GM18861 (cell line): ENCODE data around the gene CDC37L1.
"Not testable (repeated sequence)": the region's sequence is repeated elsewhere in the genome, so short reads cannot be mapped to it uniquely, and the experiment has no call there.

Experiments used
- ATAC-seq: cut with Tn5 transposase; IDR thresholded peaks from one replicate; pipeline ENCODE4 v1.9.1; 2021; ENCODE audit not compliant: unreplicated experiment

The CDC37L1 gene

DNA sequence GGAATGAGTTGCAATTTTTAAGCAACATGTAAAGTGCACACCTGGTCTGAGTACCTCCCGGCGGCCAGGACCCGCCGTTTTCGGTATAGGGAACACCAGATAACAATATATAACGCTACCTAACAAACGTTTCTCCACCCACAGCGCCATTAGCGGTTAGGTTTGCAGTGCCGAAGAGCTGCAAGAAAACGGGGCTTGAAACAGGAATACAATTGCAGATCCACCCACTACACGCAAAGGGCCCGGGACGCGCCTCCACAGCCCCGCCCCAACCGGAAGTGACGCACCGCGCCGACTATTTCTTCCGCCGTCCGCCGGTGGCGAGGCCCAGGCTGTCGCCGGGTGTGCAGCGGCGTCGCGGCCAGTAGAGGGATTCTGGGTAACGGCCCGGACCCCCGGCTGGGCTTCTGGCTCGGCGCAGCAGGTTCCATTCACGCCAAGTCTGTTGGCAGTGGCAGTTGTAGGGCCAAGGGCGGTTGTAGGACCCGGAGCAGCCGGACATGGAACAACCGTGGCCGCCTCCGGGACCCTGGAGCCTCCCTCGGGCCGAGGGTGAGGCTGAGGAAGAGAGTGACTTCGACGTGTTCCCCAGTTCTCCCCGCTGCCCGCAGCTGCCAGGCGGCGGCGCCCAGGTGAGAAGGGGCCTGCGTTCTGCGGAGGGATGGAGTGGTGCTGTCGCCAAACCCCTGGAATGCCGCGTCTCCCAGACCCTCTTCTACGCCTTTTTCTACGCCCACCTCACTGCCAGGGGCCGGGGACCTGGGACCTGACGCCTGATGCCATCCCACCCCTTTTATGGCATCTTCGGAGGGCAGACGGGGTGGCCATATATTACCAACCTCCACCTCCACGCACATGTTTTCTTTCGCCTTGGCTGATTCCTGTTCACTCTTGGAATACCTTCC lies at the start of gene CDC37L1:
CDC37L1 (plus strand) TSS at position 302 of the 905 bp plus-strand sequence; CDS start at position 501, 199 bp downstream.
- peak; percentile 90 for ATAC-seq

DNA sequence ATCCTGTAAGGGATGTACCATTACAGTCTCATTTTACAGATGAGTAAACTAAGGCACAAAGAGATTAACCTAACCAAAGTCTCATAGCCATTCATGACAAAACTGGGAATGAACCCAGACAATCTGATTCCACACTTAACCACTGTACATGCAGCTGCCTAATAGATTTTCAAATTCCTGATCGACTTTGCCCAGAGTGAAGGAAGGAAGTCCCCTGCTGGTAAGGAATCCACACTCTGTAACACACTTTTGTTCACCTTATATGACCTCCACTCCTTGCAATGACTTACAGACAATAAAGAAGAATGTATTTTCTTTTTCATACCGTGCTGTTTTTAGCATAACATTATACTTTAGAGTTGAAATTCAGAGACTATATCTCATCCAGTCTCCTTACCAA lies 48.5 kb upstream of the CDC37L1 start:
- no peak for ATAC-seq

DNA sequence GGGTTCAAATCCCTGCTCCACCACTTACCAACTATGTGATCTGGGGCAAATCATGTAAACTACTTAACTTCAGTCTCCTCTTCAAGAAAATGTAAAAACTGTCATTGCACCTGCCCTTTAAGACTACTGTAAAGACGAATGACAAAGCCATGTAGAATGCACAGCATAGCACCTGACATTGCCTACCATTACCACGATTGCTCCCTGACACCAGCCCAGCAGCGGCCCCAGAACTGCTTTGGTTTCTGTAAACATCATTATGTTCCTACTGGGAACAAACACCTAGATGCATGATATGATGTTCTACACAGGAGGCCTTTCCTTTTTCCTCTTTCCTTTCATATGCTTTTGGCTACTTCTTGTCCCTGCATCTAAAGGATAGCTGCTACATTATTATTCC lies 40.4 kb upstream of the CDC37L1 start:
- no peak for ATAC-seq

DNA sequence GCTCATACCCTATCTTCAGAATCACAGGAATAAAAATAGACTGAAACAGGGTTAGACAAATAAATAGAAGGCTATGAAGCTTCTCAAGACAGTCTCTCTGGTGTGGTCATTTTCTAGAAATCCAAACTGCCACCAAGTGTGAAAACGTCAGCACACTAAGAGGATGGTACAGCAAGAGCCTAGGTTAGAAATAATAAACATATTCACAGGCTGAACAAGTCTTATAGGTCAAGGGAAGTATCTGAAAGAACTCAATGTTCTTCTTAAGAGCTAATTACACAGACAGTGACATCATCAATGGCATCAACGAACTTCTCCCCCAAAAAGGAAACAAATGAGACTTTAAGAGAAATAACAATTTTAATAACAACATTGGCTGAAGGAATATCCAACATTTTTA lies 39.9 kb upstream of the CDC37L1 start:
- ATAC-seq = no peak

DNA sequence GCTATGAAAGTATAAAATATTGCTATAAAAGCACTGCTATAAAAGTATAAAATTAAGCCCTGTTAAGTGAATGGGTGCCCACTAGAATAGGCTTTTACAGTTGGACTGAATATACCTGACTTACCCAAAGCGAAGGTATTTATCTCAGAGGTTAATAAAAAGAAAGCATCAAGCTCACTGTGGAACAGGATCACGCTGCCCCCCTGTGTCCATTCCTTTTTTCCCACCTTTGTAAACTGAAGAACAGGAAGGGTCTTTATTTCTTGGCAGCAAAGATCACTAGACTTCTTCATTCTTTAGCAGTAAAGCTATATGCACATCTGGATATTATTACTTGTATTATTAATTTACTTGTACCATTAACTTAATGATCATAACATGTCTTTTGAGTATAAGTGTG lies 39.3 kb upstream of the CDC37L1 start:
- ATAC-seq = no peak

DNA sequence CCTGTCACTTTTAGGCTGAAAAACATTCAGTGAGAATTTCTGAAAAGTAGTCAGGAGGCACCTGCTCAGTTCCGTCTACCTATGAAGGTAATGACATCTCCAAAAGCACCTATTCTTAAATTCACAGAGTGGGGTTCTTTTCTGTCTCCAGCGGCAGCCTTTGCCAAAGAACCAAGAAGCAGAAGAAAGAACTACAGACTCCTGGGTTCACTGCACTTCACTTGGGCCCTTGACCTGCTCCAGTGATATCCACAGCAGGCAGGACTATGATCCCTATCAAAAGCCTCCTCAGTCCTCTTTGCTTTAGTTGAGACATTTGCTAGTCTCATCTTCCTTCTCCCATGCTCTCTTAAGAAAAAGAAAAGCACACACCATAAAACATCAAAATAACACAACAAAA lies 37.0 kb upstream of the CDC37L1 start:
- no peak for ATAC-seq

DNA sequence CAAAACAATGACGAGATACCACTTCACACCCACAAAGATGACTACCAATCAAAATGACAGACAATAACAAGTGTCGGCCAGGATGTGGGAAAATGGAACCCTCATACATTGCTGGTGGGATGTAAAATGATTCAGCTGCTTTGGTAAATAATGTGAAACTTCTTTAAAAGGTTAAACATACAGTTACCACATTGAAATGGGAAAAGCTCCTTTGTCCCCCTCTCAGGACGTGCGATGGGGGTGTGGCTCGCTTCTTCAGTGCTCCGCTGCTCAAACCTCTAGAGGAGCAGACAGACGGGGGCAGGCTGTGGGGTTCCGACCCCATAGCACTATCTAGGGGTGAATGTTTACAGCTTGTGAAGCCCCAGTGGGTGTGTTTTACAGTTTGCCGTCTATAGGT lies 25.3 kb upstream of the CDC37L1 start:
- ATAC-seq = no peak

DNA sequence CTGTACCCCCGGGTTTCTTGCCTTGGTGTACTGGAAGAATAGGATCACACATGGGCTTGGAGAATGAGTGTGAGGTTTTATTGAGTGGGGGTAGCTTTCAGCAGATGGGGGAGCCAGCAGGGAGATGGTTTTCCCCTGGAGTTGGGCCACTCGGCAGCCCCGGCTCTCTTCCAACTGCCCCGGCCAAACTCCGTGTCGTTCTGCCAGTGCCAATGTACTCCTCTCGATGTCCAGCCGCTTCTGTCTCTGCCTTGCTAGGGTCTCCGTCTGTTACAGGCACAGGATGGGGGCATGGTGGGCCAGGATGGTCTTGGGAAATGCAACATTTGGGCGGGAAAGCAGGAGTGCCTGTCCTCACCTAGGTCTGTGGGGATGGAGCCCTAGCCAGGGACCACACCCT lies 24.8 kb upstream of the CDC37L1 start:
- no peak for ATAC-seq

DNA sequence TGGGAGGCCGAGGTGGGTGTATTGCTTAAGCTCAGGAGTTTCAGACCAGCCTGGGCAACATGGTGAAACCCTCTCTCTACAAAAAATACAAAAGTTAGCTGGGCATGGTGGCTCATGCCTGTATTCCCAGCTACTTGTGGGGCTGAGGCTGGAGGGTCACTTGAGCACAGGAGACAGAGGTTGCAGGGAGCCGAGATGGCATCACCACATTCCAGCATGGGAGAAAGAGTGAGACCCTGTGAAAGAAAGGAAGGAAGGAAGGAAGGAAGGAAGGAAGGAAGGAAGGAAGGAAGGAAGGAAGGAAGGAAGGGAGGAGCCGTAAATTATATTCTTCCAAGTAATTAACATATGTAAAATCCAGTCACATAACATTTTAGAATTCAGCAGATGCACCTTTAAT lies 23.2 kb upstream of the CDC37L1 start:
- ATAC-seq = not testable (repeated sequence)

DNA sequence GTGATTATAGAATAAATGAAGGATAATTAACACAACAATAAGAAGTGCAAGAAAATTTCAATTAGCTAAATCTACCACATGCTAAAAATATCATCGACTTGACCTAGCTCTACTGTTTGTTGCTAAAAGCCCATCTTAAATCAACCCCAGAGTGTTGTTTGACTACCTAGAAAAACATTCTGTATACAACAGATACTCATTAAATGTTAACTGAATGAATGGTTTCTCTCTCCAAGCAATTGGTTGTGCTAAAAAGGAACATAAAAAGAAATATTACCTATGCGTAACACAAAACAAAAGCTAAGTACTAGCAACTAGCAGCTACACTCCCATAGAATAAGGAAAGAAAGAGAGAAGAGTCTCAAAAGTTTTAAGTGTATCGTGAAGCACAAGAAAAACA lies 22.7 kb upstream of the CDC37L1 start:
- no peak for ATAC-seq

DNA sequence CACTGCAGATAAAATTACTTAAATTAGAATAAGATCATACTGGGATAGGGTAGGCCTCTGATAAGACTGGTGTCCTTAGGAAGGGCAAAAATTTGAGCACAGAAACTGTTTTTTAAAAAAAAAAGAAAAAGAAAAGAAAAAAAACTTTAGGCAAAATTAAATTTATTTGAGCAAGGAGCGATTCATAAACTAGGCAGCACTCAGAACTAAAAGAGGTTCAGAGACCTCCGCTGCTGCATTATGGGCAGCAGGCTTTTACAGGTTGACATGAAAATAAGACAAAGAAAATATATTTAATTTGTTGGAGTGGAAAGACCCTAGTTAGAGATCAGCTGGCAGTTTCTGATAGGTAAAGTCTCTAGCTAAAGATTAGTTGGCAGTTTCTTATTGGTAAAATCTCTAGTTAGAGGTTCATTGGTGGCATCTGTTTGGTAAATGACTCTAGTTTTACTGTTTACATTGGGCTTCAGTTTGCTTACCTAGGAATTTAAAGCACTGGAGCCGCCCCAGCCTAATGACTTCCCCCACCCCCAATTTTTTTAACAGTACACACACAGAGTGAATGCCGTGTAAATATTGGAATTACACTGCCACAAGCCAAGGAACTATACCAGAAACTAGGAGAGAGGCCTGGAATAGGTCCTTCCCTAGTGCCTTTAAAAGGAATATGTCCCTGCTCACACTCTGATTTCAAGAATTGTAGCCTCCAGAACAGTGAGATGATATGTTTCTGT lies 21.8 kb upstream of the CDC37L1 start:
- ATAC-seq = no peak

DNA sequence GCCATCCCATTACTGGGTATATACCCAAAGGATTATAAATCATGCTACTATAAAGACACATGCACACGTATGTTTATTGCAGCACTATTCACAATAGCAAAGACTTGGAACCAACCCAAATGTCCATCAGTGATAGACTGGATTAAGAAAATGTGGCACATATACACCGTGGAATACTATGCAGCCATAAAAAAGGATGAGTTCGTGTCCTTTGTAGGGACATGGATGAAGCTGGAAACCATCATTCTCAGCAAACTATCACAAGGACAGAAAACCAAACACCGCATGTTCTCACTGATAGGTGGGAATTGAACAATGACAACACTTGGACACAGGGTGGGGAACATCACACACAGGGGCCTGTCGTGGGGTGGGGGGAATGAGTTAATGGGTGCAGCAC lies 18.7 kb upstream of the CDC37L1 start:
- ATAC-seq = not testable (repeated sequence)

DNA sequence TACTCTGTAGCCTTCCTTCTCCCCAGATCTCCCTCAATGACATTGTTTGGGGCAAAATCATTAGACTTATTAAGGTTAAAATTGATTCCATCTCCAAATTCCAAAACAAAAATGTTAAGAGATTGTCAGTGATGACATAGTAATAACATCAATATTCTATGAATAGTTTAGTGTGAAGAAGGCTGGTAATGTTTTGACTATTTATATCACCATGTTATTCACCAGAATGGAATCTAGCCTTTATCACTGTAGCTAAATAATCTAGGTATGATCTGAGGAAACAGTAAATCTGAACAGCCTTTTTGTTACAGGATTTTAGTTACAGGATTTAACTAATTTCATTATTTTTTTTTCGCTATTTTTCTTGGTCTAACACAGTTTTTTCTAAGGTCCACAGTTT lies 18.2 kb upstream of the CDC37L1 start:
- no peak for ATAC-seq

DNA sequence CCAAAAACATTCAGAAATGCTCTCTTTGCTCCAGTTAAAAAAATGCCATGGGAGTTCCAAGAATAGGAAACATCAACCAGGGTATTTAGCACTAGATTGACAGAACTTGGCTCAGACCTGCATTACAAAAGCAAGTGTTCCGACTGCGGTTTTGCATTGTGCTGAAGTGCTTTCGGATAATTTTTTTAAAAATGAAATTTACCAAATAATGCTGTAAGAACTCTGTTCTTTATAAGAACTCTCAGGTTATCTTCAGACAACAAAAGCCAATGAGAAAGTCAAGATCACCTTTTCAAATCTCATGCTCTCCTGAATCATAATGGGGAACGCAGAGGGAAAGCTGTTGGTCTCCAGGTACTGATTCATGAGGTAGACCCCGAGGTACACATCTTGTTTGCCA lies 17.8 kb upstream of the CDC37L1 start:
- no peak for ATAC-seq

DNA sequence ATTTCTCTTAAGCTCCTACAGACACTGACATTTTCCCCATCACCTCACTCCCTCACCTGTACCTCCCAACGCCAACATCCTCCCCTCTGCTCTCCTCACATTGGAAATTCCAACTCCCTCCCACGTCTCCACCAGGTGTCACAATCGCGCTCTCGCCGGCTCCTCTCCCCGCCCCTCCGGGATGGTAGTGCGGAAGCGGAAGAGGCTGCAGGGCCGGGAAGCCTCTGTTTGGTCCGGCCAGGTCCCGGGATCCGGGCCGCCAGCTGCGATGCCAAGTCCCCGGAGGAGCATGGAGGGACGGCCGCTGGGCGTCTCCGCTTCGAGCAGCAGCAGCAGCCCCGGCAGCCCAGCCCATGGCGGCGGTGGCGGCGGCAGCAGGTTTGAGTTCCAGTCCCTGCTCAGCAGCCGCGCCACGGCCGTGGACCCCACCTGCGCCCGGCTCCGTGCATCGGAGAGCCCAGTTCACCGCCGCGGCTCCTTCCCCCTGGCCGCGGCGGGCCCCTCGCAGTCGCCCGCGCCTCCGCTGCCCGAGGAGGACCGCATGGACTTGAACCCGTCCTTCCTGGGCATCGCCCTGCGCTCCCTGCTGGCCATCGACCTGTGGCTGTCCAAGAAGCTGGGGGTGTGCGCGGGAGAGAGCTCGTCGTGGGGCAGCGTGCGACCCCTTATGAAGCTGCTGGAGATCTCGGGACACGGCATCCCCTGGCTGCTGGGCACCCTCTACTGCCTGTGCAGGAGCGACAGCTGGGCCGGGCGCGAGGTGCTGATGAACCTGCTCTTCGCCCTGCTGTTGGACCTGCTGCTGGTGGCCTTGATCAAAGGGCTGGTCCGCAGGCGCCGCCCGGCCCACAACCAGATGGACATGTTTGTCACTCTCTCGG lies 17.0 kb upstream of the CDC37L1 start, which contains the start of gene PLPP6:
PLPP6 (plus strand) TSS at position 187 of the 881 bp plus-strand sequence; CDS start at position 269, 82 bp downstream.
- ATAC-seq = peak; percentile 74

DNA sequence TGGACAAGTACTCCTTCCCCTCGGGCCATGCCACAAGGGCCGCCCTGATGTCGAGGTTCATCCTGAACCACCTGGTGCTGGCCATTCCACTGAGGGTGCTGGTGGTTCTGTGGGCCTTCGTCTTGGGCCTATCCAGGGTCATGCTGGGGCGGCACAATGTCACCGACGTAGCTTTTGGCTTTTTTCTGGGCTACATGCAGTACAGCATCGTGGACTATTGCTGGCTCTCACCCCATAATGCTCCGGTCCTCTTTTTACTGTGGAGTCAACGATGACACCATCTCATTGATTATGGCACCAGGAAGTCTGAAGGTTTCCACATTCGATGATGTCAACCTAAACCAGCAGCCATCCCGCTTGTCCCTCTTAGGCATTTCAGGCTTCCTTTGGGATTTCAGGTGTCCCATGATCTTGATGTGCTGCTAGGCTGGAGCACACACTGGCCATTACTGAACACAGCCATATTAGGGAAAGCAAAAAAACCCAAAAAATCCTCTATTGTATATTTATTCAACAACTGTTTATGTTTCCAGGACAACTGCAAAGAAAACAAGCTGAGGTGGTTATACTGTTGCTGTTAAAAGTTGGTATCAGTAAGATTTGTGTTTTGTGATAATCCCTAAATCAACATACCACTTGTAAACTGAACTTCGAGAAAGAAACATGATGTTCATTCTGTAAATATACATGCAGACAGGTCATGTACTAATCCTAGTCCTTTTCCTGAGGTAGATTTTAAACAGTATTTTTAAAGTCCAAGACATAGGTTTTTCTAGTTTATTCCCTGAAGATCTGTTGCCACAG lies 16.2 kb upstream of the CDC37L1 start:
- ATAC-seq = no peak

DNA sequence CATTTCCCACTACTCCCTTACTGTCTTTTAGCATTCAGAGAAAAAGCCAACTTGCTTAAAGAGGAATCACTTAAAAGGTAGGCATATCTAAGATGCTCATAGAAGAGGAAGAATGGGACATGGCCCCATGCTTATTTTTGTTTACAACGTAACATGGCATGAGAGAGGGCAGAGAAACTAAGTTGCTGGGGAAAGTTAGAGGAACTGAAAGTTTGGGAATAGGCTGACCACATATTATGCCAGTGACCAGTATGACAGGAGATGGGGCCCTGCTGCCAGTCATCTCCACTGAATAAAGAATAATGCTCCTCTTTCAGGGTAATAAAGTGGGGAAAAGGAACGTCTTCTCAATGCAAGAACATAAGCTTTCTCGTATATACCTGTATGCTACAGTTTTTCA lies 15.4 kb upstream of the CDC37L1 start:
- no peak for ATAC-seq

DNA sequence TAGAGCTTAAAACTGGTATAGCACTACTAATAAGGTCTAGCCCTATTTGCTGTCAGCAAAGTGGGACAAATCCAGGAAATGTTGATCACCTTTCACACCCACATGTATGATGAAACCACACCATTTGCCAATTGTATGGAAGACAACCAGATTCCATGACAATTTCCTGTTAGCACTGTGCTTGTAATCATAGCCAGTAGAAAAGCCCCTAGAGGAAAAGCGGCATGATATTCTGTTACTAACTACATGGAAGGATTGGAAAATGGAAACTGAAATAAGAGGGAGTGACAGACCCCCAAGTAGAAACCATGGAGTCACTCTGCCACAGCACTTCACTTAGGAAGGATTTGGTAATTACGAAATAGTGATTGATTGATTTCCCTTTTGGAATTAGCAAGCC lies 14.0 kb upstream of the CDC37L1 start:
- ATAC-seq = no peak

DNA sequence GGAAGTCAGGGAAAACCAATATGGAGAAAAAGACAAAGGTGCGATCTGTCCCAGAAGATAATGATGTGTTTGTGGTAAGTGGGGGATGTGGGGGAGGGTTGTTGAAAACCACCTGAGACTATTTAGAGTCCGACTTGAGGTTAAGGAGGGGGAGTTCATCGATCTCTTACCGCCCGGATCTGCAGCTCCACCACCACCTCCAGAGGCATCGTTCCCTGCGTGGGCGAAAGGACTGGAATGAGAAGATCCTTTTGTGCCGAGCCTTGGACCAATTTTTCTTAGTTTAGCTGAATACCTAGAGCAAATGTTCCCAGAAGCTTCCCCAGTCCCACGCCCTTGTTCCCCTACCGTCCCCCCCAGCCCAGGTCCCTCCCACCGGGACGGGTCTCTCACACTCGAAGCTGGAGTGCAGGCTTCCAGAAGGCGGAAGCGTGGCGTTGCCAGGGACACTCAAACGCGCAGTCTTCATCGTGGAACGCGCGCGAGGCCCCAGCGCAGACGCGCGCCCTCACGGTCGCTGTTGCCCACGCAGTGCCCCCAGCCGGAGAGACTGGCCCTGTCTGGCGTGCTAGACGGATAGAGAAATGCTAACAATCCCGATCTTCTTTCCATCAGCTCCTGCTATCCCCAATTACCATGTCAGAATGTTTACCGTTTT lies 13.2 kb upstream of the CDC37L1 start, which contains the start of gene SPATA6L:
SPATA6L (minus strand) TSS at position 439 of the 658 bp plus-strand sequence; CDS start at position 209, 230 bp downstream.
- ATAC-seq = no peak

DNA sequence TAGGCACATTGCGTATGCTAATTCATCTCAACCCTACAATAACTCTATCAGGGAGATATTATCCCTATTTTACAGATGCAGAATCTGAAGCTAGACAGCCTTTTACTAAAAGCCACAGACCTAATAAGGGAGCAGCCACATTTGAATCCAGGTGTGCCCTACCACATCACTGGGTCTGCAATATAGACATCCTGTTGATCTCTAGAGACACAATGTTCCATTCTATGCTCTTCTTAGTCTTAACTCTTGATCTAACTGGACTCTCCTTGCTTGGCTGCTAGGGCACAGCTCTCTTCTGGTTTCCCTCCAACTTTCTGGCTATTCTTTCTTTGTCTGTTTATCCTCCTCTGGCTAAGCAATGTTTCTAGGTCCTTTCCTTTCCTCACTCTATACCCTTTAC lies 11.7 kb upstream of the CDC37L1 start:
- ATAC-seq = no peak
